Cortex of kidney (tissue), 1 donor: Measurements from ENCODE around the gene HDAC10.

ENCODE experiments used
- DNase-seq: peaks from one replicate; lab custom pipeline; 2025; lab: John Stamatoyannopoulos, UW

HDAC10 gene

GRCh38 chr22:50236731-50237409 is 14.2 kb downstream of the HDAC10 start:
- DNase-seq: no peak

- no peak for DNase-seq
Observed at GRCh38 chr22:50233223-50233622, 17.8 kb downstream of the HDAC10 start.

GRCh38 chr22:50232481-50233151 is 18.4 kb downstream of the HDAC10 start:
- no peak for DNase-seq

- DNase-seq: no peak
Observed at GRCh38 chr22:50229370-50229769, 21.7 kb downstream of the HDAC10 start.

GRCh38 chr22:50228366-50228765 is 22.7 kb downstream of the HDAC10 start:
- DNase-seq: no peak

- no peak for DNase-seq
Observed at GRCh38 chr22:50227579-50228215, 23.4 kb downstream of the HDAC10 start.

GRCh38 chr22:50226875-50227165 is 24.2 kb downstream of the HDAC10 start:
- no peak for DNase-seq

GRCh38 chr22:50226063-50226874 is 24.8 kb downstream of the HDAC10 start:
- DNase-seq: no peak

GRCh38 chr22:50225200-50225969 is 25.7 kb downstream of the HDAC10 start:
- no peak for DNase-seq

- DNase-seq: no peak
Observed at GRCh38 chr22:50224071-50224470, 27.0 kb downstream of the HDAC10 start.

GRCh38 chr22:50222508-50222907 is 28.6 kb downstream of the HDAC10 start:
- DNase-seq: no peak

GRCh38 chr22:50221410-50222300 is 29.4 kb downstream of the HDAC10 start:
- no peak for DNase-seq

GRCh38 chr22:50220603-50221409 is 30.3 kb downstream of the HDAC10 start:
- no peak for DNase-seq

GRCh38 chr22:50219800-50220602 is 31.1 kb downstream of the HDAC10 start:
- DNase-seq: no peak

GRCh38 chr22:50218996-50219727 is 31.9 kb downstream of the HDAC10 start:
- no peak for DNase-seq

GRCh38 chr22:50218153-50218995 is 32.7 kb downstream of the HDAC10 start:
- DNase-seq: no peak

GRCh38 chr22:50217543-50218152 is 33.4 kb downstream of the HDAC10 start:
- DNase-seq: no peak
